MM.1S (cell line): Measurements from ENCODE around the gene PEA15.

Source experiments
- EZH2 ChIP-seq: fragments of 300-600 bp; sonication (generic); optimal IDR thresholded peaks from 2 replicates; pipeline ENCODE3; 2017; ENCODE audit warnings: low read depth, mild to moderate bottlenecking, antibody characterized with exemption, low read length, mixed read lengths
- EZH2phosphoT487 ChIP-seq: fragments of 300-600 bp; sonication (generic); IDR thresholded peaks from 2 replicates; pipeline ENCODE4 v1.6.1; 2018; ENCODE audit warnings: antibody characterized with exemption, low read length
- TF ChIP-seq, protein P1 (sequence below): fragments of 300-600 bp; sonication (generic); IDR thresholded peaks from 2 replicates; pipeline ENCODE4 v1.5.1; 2016; ENCODE audit warnings: antibody characterized with exemption, low read length, mixed read lengths

DNA sequence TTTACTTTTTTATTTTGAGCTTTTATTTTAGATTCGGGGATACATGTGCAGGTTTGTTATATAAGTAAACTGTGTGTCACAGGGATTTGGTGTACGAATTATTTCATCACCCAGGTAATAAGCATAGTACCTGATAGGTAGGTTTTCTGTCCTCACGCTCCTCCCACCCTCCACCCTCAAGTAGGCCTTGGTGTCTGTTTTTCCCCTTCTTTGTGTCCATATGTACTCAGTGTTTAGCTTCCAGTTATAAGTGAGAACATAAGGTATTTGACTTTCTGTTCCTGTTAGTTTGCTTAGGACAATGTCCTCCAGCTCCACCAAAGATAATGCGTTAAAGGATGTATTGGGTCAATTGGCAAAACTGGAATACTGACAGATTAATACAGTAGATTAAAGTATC lies 48.0 kb upstream of the PEA15 start:
- TF ChIP-seq, protein P1, sequence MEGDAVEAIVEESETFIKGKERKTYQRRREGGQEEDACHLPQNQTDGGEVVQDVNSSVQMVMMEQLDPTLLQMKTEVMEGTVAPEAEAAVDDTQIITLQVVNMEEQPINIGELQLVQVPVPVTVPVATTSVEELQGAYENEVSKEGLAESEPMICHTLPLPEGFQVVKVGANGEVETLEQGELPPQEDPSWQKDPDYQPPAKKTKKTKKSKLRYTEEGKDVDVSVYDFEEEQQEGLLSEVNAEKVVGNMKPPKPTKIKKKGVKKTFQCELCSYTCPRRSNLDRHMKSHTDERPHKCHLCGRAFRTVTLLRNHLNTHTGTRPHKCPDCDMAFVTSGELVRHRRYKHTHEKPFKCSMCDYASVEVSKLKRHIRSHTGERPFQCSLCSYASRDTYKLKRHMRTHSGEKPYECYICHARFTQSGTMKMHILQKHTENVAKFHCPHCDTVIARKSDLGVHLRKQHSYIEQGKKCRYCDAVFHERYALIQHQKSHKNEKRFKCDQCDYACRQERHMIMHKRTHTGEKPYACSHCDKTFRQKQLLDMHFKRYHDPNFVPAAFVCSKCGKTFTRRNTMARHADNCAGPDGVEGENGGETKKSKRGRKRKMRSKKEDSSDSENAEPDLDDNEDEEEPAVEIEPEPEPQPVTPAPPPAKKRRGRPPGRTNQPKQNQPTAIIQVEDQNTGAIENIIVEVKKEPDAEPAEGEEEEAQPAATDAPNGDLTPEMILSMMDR = no peak
- TF ChIP-seq EZH2 = no peak
- no peak for TF ChIP-seq EZH2phosphoT487
